ENCODE results near the gene POU5F1.

Gene POU5F1

DNA sequence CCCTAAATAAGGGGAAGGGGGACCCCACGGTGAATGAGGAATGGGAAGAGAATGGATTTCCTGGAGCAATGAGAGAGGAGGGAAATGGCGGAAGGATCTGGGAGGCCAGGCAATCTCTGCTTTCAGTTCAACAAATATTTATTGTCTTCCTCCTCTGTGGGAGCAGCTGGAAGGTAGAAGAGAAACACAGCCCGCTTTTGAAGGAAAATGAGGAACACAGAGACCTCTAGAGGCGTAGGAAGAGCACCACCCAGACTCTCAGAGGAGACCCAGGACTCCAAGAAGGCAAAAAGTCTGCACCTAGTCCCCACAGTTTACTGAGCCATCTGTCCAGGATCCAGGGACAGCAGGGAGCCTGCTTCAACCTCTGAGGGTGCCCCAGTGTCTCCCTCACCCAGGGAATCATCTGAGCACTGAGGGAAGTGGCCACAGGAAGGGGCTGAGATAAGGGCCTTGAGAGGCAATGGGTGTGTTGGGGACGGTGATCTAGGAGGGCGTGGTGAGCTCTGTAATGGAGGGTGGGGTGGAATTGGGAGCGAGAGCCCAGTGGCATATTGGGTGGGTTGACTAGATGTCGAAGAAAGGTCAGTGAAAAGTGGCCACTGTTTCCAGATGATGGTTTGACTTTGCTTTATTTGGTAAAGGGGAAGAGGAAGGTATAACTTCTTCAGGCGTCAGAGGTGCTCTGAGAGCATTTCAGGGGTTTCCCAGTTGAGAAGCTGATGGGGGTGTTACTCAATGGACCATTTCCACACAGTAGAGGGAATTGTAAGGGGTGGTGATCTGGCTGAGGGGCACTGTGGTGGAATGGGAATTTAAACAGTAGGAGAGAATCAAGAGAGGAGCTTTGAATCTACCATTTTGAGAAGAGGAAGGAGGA is 55.3 kb downstream of the POU5F1 start:
- no peak for DNase-seq (ENCODE audit: low spot score)

- DNase-seq (ENCODE audit: low spot score): no peak
Observed at GRCh38 chr6:31114541-31114878, 56.0 kb downstream of the POU5F1 start, which contains the start of gene PSORS1C1. PSORS1C1 (plus strand) TSS chr6:31114800; CDS start chr6:31129633, 14,833 bp downstream.

Data from CD4-positive, alpha-beta T cell treated with Interleukin-2 at 100 ng/mL for 4 hours (primary cell).